Measurements from ENCODE around the gene MAPT.

GRCh38 chr17:45851873-45852272, 42.5 kb upstream of the MAPT start:
- TF ChIP-seq, protein P1, sequence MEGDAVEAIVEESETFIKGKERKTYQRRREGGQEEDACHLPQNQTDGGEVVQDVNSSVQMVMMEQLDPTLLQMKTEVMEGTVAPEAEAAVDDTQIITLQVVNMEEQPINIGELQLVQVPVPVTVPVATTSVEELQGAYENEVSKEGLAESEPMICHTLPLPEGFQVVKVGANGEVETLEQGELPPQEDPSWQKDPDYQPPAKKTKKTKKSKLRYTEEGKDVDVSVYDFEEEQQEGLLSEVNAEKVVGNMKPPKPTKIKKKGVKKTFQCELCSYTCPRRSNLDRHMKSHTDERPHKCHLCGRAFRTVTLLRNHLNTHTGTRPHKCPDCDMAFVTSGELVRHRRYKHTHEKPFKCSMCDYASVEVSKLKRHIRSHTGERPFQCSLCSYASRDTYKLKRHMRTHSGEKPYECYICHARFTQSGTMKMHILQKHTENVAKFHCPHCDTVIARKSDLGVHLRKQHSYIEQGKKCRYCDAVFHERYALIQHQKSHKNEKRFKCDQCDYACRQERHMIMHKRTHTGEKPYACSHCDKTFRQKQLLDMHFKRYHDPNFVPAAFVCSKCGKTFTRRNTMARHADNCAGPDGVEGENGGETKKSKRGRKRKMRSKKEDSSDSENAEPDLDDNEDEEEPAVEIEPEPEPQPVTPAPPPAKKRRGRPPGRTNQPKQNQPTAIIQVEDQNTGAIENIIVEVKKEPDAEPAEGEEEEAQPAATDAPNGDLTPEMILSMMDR (IDR thresholded peaks at IDR 0.05), result no peak
- no peak for TF ChIP-seq POLR2A (IDR thresholded peaks at IDR 0.05)
